HT1080 (cell line): ENCODE results near the gene WDR49. TPM values are rescaled to one million over a fixed set of nuclear protein-coding genes. Genes with fewer than 3 reads are reported as not detected.

ENCODE experiments used
- small RNA-seq: library from RNA; depleted of rRNA; stranded (forward); fragments of <200 nt; gene quantifications from one replicate; pipeline ENCODE3, GENCODE V24; 2014
- total RNA-seq: library from RNA; depleted of rRNA; stranded (reverse); fragments of >200 nt; shearing (Covaris generic); gene quantifications from 2 replicates; pipeline ENCODE4 v1.2.3, GENCODE V29; 2014; rRNA removed

WDR49 gene
- total RNA-seq, 1 experiment from 2014 or later, result not detected

Small RNA genes within 50 kb of the gene (small RNA-seq; reads per million reads assigned to genes)
- not detected for gene HMGN1P8

Other genes with a start within 250 kb of the WDR49 start
- gene SERPINI2, start 179.9 kb downstream of the WDR49 start, total RNA-seq, result not detected in 2 replicates
- 180 and 210 TPM in 2 replicates for gene PDCD10, start 81.0 kb upstream of the WDR49 start, total RNA-seq
- gene SERPINI1, start 81.8 kb upstream of the WDR49 start, total RNA-seq, result 2.2 and 5.1 TPM in 2 replicates